HepG2 (cell line): ENCODE results near the gene HAT1. TPM values are rescaled to one million over a fixed set of nuclear protein-coding genes. Genes with fewer than 3 reads are reported as not detected.

Source experiments
- CHD4 ChIP-seq: fragments of 200-600 bp; sonication (generic); IDR thresholded peaks from 2 replicates; pipeline ENCODE4 v1.7.0; 2017; ENCODE audit warnings: mild to moderate bottlenecking, low read length, borderline replicate concordance
- GTF3A ChIP-seq: sonication (generic); formaldehyde crosslinking; conservative IDR thresholded peaks from 2 replicates; pipeline ENCODE4 v1.4.0; 2020; ENCODE audit warnings: mild to moderate bottlenecking, missing genetic modification reagents
- HHEX ChIP-seq: IDR thresholded peaks from 2 replicates; pipeline ENCODE4 v1.6.1; 2016; ENCODE audit warnings: control low read depth
- HIVEP1 ChIP-seq: sonication (generic); formaldehyde crosslinking; IDR thresholded peaks from 2 replicates; pipeline ENCODE4 v1.4.0; 2020; ENCODE audit warnings: mild to moderate bottlenecking, missing genetic modification reagents
- HMG20A ChIP-seq: IDR thresholded peaks from 2 replicates; pipeline ENCODE4 v1.6.1; 2016; ENCODE audit warnings: borderline replicate concordance
- KAT7 ChIP-seq: IDR thresholded peaks from 2 replicates; pipeline ENCODE4 v1.6.1; 2018; ENCODE audit warnings: borderline replicate concordance, missing compliant biosample characterization
- MBNL3 ChIP-seq: fragments of 250-450 bp; sonication (Bioruptor Pico); conservative IDR thresholded peaks from 2 replicates; pipeline ENCODE4 v1.8.0; 2022; ENCODE audit warnings: mild to moderate bottlenecking, inconsistent platforms
- NCOR1 ChIP-seq: fragments of 200-600 bp; sonication (generic); IDR thresholded peaks from 2 replicates; pipeline ENCODE4 v1.7.0; 2017; ENCODE audit warnings: antibody characterized with exemption, low read length, borderline replicate concordance
- SMAD9 ChIP-seq: sonication (generic); formaldehyde crosslinking; IDR thresholded peaks from 2 replicates; pipeline ENCODE4 v1.5.1; 2020; ENCODE audit warnings: mild to moderate bottlenecking, missing genetic modification reagents
- TP53 ChIP-seq: sonication (generic); formaldehyde crosslinking; conservative IDR thresholded peaks from 2 replicates; pipeline ENCODE4 v1.4.0; 2020; ENCODE audit warnings: missing genetic modification reagents
- ZBTB14 ChIP-seq: sonication (generic); formaldehyde crosslinking; IDR thresholded peaks from 2 replicates; pipeline ENCODE4 v1.4.0; 2020; ENCODE audit warnings: missing genetic modification reagents
- ZBTB7A ChIP-seq: sonication (generic); formaldehyde crosslinking; IDR thresholded peaks from 2 replicates; pipeline ENCODE4 v1.8.0; 2022; ENCODE audit warnings: mild to moderate bottlenecking, missing genetic modification reagents
- ZEB1 ChIP-seq: IDR thresholded peaks from 2 replicates; pipeline ENCODE4 v1.6.1; 2012; ENCODE audit warnings: mild to moderate bottlenecking, low read depth, inconsistent platforms; ENCODE audit not compliant: insufficient replicate concordance
- ZNF232 ChIP-seq: sonication (generic); formaldehyde crosslinking; IDR thresholded peaks from 2 replicates; pipeline ENCODE4 v1.4.0; 2020; ENCODE audit warnings: missing genetic modification reagents, borderline replicate concordance
- ZNF773 ChIP-seq: sonication (generic); formaldehyde crosslinking; IDR thresholded peaks from 2 replicates; pipeline ENCODE4 v1.4.0; 2020; ENCODE audit warnings: missing genetic modification reagents, borderline replicate concordance
- polyA plus RNA-seq, 8 experiments: library from polyadenylated mRNA; depleted of rRNA in 3 of 8; stranded (reverse) in 7 of 8; unstranded in 1 of 8; fragments of >200 nt; fragmentation: Illumina TruSeq in 4 of 8; extraction: Trizol in 4 of 8; gene quantifications; 2 replicates each; pipeline versions ENCODE4 v1.2.1 to v1.2.3, GENCODE V29; 2011 to 2016; ENCODE audit warnings: low read depth in 4 of 8, missing spikeins in 1 of 8, mixed read lengths in 1 of 8; ENCODE audit not compliant: insufficient read depth in 1 of 8
- total RNA-seq, 5 experiments: library from RNA; depleted of rRNA; stranded (reverse); fragments of >200 nt; fragmentation: Illumina TruSeq; extraction: Trizol; gene quantifications; 2 replicates each; pipeline ENCODE4 v1.2.3, GENCODE V29; 2016; ENCODE audit warnings: low read depth in 1 of 5
- TF ChIP-seq, protein P1 (sequence below): sonication (generic); formaldehyde crosslinking; IDR thresholded peaks from 2 replicates; pipeline ENCODE4 v1.9.0; 2022; ENCODE audit warnings: missing genetic modification reagents, mild to moderate bottlenecking, borderline replicate concordance
- TF ChIP-seq, protein P2 (sequence below): sonication (generic); formaldehyde crosslinking; IDR thresholded peaks from 2 replicates; pipeline ENCODE4 v1.5.0; 2020; ENCODE audit warnings: mild to moderate bottlenecking, missing genetic modification reagents, borderline replicate concordance
- TF ChIP-seq, protein P3 (sequence below): sonication (generic); formaldehyde crosslinking; IDR thresholded peaks from 2 replicates; pipeline ENCODE4 v1.8.1; 2023; ENCODE audit warnings: missing genetic modification reagents, inconsistent platforms, borderline replicate concordance

Gene HAT1
- total and polyA plus RNA-seq, 2 of the 13 experiments (the other 11 are each of a cell fraction or from before 2014, with no cell fraction given): 45.4 to 119 TPM

- no peak for TF ChIP-seq ZBTB7A
- TF ChIP-seq MBNL3 (CRISPR knock-in tag): no peak
- no peak for TF ChIP-seq ZNF773 (CRISPR knock-in tag)
- TF ChIP-seq TP53 (CRISPR knock-in tag): no peak
- TF ChIP-seq KAT7: no peak
- no peak for TF ChIP-seq ZNF232 (CRISPR knock-in tag)
- no peak for TF ChIP-seq HMG20A (CRISPR knock-in tag)
- TF ChIP-seq HIVEP1 (CRISPR knock-in tag): no peak
- TF ChIP-seq HHEX (CRISPR knock-in tag): no peak
- no peak for TF ChIP-seq SMAD9 (CRISPR knock-in tag)
- TF ChIP-seq, protein P1, sequence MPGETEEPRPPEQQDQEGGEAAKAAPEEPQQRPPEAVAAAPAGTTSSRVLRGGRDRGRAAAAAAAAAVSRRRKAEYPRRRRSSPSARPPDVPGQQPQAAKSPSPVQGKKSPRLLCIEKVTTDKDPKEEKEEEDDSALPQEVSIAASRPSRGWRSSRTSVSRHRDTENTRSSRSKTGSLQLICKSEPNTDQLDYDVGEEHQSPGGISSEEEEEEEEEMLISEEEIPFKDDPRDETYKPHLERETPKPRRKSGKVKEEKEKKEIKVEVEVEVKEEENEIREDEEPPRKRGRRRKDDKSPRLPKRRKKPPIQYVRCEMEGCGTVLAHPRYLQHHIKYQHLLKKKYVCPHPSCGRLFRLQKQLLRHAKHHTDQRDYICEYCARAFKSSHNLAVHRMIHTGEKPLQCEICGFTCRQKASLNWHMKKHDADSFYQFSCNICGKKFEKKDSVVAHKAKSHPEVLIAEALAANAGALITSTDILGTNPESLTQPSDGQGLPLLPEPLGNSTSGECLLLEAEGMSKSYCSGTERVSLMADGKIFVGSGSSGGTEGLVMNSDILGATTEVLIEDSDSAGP (CRISPR knock-in tag): peak; percentile 87
- TF ChIP-seq, protein P2, sequence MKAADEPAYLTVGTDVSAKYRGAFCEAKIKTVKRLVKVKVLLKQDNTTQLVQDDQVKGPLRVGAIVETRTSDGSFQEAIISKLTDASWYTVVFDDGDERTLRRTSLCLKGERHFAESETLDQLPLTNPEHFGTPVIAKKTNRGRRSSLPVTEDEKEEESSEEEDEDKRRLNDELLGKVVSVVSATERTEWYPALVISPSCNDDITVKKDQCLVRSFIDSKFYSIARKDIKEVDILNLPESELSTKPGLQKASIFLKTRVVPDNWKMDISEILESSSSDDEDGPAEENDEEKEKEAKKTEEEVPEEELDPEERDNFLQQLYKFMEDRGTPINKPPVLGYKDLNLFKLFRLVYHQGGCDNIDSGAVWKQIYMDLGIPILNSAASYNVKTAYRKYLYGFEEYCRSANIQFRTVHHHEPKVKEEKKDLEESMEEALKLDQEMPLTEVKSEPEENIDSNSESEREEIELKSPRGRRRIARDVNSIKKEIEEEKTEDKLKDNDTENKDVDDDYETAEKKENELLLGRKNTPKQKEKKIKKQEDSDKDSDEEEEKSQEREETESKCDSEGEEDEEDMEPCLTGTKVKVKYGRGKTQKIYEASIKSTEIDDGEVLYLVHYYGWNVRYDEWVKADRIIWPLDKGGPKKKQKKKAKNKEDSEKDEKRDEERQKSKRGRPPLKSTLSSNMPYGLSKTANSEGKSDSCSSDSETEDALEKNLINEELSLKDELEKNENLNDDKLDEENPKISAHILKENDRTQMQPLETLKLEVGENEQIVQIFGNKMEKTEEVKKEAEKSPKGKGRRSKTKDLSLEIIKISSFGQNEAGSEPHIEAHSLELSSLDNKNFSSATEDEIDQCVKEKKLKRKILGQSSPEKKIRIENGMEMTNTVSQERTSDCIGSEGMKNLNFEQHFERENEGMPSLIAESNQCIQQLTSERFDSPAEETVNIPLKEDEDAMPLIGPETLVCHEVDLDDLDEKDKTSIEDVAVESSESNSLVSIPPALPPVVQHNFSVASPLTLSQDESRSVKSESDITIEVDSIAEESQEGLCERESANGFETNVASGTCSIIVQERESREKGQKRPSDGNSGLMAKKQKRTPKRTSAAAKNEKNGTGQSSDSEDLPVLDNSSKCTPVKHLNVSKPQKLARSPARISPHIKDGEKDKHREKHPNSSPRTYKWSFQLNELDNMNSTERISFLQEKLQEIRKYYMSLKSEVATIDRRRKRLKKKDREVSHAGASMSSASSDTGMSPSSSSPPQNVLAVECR: peak; percentile 81
- no peak for TF ChIP-seq CHD4
- no peak for TF ChIP-seq NCOR1
- peak; percentile 97 for TF ChIP-seq ZBTB14 (CRISPR knock-in tag)
- TF ChIP-seq, protein P3, sequence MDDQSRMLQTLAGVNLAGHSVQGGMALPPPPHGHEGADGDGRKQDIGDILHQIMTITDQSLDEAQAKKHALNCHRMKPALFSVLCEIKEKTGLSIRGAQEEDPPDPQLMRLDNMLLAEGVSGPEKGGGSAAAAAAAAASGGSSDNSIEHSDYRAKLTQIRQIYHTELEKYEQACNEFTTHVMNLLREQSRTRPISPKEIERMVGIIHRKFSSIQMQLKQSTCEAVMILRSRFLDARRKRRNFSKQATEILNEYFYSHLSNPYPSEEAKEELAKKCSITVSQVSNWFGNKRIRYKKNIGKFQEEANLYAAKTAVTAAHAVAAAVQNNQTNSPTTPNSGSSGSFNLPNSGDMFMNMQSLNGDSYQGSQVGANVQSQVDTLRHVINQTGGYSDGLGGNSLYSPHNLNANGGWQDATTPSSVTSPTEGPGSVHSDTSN (CRISPR knock-in tag): no peak
- no peak for TF ChIP-seq GTF3A (CRISPR knock-in tag)
- peak; percentile 54 for TF ChIP-seq ZEB1
These were observed 28.2 kb upstream of the HAT1 start, which contains the start of gene SLC25A12 (continued) for GRCh38 chr2:171893824-171894611.
